HG03039 (cell line): Measurements from ENCODE around the gene ACAP3.

Source experiments
- ATAC-seq: cut with Tn5 transposase; IDR thresholded peaks from one replicate; pipeline ENCODE4 v1.9.1; 2021; ENCODE audit warnings: mild to moderate bottlenecking, moderate library complexity; ENCODE audit not compliant: unreplicated experiment

The ACAP3 gene

DNA sequence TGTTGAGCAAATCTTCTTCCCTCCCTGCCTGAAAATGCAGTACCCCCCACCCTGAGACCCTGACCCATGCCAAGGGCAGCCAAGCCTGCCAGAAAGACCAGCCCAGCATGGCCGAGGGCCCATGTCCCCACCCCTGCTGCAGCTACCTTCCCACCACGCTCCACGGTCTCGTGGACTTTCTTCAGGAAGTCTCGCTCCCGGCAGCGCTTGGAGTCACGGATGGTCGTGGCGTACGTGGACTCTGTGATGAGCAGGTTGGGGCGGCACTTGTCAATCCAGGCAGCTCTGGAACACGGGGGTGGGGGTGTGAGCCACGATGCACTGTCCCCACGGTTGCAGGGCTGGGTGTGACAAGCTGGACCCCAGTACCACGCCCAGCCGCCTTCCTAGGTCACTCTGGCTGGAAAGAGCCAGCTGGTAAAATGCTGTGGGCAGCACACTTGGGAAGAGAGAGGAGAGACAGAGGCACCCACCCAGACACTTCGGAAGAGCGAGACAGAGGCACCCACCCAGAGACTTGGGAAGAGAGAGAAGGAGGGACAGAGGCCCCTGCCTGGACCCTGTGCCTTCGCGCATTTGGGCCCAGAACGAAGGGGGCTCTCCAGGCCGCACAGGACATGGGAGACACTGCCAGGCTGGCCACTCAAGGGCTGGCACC is 7.1 kb upstream of the ACAP3 start:
- no peak for ATAC-seq

DNA sequence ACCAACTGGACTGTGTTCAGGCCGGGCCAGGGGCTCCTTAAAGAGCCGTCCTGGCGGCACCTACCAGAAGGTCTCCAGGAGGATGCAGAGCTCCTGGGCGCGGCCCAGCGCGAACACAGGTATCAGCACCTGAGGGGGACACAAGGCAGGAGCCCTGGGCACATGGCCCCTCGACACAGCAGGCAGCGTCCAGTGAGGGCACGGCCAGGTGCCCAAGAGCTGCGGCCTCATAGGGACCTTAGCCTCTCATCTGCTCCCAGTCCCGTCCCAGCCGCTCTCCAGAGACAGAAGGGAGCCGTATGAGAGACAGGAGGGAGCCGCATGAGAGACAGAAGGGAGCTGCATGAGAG is 6.5 kb upstream of the ACAP3 start:
- no peak for ATAC-seq

DNA sequence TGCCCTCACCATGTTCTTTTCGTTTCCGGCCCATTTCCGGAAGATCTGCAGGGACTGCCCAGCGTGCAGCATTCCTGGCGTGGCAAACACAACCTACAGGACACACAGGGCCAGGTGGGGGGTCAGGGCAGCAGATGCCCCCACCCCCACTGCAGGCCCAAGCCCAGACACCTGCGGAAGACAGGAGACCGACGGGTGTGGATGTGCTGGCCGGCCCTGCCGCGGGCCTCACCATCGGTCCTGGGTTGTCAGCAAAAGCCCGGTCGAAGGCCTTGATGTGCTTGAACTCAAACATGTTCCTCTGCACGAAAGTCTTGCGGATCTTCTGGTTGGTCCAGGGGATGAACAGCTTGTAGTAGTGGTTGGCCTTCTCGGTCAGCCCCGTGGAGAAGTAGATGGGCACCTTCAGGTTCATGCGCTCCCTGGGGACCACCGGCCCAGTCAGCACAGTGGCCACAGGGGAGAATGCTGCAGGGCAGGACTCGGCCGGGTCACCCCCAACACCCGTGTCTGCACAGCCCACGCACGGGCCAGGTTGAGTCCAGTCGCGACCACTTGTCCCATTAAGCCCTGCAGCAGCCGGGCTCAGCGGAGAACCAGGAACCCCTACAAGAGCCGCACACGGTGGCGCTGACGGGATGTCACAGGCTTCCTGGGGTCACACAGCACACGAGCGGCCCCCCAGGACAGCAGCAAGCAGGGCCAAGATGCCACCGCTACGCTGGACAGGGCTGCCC is 5.9 kb upstream of the ACAP3 start:
- ATAC-seq, result no peak

DNA sequence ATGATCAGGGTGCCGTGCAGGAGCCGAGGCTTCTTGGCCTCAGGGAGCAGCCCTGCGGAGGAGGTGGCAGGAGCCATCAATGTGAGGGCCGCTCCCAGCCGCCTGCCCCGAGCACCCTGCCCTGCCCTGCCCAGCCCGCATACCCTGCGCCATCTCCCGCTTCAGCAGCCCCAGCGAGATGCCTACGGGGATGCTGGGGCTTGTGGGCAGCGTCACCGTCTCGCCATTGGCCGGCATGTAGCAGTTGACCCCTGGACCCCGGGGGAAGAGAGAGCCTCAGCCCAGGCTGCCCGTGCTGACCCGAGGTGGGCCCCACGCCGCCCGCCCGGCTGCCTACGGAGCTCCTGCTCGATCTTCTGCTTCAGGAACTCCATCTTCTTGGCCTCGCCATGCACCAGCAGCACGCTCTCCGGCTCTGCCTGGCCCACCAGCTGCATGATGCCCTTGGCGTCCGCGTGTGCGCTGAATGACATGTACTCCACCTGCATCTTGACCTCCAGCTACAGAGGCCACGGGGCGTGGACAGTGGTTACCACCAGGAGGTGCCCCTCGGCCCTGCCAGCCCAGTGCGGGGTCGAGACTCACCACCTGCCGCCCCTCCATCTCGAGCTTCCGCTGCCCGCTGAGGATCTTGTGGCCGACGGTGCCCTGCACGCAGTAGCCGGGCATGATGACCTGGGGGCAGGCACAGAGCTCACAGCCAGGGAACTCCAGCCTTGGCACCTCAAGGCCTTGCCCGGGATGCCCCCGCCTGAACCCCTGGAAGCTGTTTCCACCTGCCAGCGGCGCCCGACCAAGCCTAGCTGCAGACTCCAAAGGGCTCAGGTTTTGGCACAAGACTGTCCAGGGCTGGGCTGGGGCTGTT is 5.0 kb upstream of the ACAP3 start:
- no peak for ATAC-seq

DNA sequence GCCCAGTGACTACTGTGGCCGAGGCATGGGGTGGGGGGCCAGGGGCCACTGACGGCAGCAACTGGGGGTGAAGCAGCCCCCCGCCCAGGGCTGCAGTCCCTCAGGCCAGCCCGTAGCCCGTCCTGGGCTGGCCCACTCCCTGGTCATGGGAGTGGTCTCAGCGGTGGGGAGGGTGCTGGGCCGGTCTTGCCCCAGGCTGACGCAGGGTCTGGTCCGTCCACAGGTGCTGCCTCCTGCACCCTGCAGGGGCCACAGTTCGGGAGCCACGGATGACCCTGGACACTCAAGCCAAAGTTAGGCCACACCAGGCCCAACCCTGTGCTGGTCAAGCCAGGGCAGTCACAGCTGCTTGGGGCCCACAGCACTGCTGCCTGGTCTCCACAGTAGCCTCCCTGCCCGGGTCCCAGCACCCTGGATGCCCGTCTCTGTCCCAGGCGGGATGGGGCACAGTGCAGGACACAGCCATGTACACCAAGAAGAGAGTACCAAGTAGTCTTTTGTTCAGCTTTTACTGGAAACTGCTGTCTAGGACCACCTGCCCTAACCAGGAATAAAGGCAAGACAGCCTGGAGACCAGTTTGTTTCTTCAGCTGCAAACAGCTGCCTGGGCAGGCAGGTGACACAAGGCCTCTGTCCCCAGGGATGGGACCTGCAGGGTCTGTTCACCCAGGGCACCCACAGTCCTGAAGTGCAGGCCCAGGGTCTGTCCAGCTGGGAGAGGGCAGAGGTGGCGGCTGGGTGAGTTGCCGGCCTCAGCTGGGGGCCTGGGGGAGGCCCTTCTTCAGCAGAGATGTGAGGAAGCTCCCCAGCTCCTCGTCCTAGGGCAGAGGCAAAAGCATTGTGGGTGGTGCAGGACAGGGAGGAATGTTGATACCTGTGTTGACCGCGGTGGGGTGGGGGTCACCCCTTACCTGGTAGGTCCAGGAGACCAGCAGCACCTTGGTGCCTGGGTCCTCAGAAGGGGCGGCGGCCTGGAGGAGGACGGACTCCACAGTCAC is 3.7 kb upstream of the ACAP3 start:
- no peak for ATAC-seq

DNA sequence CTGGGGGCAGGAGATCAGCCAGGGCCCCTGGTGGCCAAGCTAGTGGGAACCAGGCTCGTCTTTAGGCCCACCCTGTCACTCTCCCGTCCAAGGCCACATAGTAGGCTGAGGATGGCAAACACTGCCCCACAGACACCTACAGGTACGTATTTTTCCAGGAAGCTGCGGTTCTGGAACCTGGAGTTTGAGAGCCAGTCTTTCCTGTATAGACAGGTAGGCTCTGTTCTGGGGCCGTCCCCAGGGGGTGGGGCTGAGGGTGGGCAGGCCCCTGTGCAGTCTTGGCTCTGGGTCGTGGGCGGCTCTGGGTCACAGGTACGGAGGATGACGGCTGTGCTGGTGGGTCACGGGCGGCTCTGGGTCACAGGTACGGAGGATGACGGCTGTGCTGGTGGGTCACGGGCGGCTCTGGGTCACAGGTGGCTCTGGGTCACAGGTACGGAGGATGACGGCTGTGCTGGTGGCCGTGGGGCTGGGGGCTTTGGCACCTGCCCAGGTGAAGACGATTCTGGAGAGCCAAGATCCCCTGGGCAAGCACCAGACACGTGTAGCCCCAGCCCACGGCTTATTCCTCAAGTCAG is 2.8 kb upstream of the ACAP3 start:
- ATAC-seq, result no peak

DNA sequence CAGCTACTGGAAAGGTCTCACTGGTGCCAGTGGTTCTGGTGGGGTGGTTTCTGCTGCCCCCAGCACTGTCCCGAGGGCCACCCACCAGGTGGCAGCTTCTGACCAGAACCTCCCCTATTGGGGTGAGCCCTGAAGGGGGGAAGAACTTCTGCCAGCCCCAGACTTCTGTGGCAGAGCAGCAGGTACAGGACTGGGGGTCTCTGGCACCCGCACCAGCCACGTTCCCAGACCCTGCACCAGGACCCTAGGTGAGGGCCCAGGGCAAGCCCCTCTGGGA is 2.3 kb upstream of the ACAP3 start:
- no peak for ATAC-seq

DNA sequence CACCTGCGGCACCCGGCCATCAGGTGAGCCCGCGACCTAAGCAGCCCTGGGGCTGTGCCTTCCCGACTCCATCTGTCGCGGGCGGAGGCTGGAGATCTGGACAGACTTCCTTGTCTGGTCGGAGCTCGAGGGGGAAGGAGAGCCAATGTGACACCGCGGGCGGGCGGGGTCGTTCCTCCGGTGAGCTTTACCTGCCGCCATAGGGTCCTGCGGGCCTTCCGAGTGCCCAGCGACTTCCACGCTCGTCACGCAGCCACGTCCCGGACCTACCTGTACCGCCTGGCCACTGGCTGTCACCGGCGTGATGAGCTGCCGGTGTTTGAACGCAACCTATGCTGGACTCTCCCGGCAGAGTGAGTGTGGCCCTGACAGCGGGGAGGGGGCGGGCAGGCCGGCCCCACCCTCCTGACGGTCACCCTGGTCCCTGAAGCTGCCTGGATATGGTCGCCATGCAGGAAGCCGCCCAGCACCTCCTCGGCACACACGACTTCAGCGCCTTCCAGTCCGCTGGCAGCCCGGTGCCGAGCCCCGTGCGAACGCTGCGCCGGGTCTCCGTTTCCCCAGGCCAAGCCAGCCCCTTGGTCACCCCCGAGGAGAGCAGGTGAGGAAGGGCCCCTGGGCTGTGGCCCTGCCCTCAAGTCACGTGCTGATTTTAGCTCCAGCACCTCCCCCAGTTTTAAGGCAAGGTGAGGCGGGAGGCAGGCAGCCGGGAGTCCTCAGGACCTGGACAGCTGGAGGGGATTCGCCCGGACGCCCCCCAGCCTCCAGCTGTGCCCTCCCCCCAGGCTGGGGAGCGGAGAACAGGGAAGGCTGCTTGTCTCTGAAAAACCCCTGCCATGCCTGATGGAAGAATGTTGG is 1.8 kb upstream of the ACAP3 start:
- ATAC-seq, result no peak

DNA sequence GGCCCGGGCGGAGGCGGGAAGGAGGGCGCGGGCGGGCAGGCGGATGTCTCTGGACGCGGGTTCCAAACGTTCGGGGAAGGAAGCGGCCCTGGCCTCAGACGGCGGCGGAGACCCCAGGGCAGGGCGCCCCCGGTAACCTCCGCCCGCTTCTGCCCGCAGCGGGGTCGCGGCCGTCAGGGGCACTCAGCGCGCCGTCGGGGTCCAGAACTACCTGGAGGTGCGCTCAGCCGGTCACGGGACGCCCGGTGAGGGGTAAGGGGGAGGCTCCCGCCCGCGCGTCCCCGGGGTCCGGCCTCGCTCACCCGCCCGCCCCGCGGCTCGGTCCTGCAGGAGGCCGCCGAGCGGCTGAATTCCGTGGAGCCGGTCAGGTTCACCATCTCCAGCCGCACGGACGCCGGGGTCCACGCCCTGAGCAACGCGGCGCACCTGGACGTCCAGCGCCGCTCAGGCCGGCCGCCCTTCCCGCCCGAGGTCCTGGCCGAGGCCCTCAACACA is 1.1 kb upstream of the ACAP3 start:
- ATAC-seq, result peak; percentile 6

DNA sequence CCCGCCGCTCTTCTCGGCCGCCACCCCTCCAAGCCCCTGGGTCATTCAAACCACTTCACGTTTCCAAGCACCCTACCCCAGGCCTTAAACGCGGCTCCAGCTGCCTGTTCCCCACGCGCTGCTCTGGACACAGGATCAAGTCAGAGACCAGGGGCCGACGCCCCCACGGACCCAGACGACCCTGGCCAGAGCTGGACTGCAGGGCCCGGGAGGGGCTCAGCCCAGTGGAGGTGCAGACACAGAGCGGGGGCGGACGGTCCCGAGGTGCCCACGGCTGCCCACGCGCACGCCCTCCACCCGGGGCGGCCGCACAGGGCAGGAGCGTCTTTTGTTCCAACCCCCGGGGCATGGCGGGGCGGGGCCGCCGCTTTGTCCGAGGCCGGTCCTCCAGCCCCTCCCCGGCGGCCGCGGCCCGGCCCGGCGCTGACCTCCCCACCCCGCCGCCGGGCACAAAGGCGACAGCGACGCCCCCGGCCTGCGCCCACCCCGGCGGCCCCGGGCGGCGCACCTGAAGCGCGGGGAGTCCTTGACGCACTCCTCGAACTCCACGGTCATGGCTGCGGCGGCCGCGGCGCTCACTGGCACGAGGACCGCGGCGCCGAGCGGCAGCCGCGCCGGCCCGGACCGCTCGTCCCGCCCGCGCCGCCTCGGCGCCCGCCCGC is 338 bp downstream of the ACAP3 start:
- peak; percentile 14 for ATAC-seq

DNA sequence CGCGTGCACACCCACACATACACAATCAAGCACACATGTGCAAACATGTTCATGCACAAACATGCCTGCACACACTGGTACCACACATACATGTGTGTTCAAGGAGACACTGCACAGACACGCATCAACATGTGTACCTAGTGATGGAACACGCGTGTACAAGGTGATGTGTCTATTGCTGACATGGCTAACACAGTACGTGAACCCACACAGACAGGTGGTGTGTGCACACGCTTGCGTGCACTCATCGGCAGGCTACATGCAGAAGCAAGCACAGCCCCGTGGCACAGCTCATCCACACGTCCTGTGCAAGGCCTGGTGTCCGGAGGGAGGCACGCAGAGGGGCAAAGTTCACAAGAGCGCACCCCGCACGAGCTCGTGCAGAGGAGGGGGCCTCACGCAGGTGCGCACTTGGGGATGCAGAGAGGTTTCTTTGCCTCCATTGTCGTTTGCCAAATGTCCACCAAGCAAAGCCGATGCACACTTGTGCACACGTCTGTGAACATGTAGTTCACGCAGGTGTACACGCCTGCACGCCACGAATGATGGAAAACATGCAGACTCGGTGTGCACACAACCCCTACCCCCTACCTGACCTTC is 969 bp downstream of the ACAP3 start:
- ATAC-seq, result no peak

DNA sequence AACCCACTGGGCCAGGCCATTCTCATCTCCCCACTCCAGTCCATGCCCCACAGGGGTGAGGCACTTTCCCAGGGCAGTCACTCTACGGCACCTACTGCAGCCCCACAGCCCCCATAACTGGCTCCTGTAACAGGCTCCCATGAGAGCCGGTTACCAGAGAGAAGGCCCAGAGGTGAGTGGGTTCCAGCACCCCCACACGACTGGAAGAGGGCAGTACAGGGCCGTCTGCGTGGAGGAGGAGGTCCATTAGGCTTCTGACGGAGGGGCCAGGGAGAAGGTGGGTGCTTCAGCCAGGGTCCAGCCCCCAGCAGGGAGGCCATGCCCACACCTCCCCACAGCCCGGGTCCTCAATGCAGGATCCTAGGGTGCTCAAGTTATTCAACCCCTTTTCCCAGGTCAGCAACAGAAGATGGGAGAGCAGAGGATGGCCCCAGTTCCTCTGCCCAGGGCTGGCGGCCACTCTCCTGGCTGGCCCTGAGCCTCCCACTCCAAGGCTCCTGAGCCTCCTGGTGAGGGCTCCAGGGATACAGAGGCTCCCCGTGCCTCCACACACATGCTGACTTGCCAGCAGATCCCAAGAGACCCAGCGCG is 1.6 kb downstream of the ACAP3 start:
- ATAC-seq, result no peak

DNA sequence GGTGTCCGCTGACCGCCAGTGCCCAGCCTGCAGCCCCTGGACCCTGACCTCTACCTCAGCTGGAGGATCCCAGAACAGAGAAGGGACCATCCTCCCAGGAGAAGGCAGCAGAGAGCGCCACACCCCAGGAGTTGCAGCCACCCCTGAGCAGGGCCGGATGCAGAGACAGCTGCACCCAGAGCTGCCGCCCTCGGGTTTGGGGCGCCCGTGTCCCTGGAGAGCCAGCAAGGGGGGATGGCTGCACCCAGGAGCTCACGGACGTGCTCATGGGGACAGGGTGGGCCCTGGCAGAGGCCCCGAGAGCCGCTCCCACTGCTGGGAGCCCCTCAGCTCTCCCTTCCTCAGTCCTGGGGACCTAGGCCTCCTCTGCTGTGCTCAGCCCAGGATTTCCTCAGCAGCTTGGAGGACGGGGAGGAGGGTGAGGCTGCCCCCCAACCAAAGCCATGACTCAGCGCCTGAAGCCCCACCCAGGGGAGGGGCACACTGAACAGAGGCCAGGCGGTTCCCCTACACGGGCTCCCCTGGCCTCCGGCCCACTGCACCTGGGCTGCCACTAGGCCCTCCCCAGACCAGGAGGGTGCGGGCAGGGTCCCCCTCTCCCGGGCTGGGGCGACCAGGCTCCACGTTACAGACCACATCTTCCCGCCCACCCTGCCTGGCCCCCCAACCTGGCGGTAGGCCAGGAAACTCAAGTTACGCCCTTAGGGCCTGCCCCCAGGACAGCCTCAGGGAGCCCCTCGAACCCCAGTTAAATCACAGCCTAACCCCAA is 2.2 kb downstream of the ACAP3 start:
- no peak for ATAC-seq

DNA sequence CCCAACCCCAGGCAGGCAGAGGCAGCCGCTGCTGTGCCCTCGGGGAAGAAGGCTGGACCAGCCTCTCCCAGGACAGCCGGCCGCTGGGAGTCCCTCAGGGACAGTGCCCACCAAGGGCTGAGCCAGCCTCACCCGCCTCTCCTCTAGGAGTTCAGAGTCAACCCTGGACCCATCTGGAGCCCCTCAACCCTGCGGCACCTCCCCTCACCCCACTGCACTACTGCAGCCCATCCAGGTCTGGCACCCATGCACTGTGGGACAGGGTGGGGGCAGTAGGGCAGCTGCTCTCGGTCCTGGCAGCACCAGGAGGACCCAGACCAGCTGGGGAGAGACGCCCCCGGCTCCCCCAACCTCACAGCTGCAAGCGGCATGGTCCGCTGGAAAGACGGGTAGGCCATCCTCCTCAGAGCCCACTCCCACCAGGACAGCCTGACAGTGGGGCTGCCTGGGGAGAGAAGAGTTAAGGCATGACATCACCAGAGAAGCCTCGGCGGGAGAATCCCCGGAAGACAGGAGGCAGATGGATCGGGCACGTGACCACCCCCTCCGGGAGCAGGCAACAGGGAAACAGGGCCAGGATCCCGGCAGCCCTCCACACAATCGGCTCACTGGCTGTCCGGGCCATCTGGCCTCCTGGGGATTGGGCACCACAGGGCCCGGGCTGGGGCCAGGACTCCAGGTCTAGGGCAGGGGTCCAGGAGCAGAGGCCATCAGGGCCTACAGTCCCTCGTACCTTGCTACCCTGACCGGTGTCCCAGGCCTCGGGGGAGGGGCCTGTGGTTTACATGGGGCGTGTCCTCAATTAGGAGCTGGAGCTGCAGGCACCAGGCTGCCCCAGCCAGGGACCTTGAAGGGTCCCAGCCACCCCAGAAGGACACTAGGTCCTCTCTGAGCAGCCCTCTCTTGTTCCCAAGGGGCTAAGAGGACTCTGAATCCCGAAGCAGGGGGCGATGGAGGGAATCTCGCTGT is 3.1 kb downstream of the ACAP3 start:
- no peak for ATAC-seq

DNA sequence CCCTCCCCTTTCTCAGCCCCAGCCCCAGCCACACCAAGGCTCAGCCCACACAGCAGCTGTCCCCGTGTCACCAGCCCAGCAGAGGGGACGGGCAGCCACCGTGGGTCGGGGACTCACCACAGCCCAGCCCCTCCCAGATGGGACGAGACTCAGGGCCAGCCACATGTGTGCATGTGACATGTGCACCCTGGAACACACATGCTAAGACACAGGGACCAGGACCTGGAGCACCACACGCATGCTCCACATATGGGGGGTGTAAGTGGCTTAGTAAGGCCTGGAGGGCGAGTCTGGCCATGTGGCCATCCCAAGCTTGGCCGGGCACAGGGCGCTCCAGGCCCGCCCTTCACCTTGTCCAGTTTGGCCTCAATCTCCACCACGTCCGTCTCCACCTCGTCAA is 4.0 kb downstream of the ACAP3 start:
- ATAC-seq, result no peak

DNA sequence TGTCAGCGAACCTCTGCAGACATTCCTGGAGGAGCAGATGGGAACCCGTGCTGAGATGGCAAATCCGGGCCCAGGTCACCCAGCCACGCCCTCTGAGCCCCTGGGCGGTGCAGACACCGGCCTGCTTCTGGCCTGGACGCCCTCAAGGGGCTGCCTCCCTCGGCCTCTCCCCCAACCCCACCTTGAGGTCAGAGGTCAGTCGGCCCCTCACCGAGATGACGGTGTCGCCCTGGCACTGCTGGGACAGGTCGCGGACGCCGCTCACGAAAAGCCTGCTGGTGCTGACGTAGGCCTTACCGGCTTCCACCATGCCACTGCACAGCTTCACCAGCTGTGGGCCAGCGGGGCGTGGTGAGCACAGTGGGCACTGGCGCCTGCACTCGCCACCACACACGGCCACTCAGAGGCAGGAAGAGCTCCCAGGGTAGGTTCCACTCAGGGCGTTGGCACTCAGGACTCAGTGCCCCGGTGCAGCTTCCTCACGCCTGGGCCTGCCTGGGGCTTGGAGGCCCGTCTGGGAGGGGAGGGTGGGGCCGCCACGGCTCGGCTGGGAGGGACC is 4.7 kb downstream of the ACAP3 start:
- no peak for ATAC-seq
